HK-2 (cell line): Measurements from ENCODE around the gene GATA2.

Source experiments
- DNase-seq: peaks from one replicate; pipeline ENCODE4 v3.0.0-alpha.2; 2018; ENCODE audit not compliant: unreplicated experiment

GATA2 gene

DNA sequence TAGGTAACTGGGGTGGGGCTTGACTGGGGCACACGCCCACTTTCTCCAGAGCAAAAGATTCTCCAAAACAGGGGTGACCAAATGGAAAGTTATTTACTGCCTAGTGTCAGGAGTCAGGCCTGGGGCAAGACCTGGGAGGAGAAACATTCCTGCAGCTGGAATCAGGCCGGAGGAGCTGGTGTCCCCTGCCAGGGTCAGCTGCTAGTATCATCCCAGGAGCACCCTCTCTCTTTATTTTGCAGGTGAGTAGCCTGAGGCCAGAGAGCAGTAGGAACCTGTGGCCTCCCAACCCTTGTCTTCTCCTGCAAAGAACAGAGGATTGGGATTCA, 59.2 kb downstream of the GATA2 start:
- DNase-seq: no peak

DNA sequence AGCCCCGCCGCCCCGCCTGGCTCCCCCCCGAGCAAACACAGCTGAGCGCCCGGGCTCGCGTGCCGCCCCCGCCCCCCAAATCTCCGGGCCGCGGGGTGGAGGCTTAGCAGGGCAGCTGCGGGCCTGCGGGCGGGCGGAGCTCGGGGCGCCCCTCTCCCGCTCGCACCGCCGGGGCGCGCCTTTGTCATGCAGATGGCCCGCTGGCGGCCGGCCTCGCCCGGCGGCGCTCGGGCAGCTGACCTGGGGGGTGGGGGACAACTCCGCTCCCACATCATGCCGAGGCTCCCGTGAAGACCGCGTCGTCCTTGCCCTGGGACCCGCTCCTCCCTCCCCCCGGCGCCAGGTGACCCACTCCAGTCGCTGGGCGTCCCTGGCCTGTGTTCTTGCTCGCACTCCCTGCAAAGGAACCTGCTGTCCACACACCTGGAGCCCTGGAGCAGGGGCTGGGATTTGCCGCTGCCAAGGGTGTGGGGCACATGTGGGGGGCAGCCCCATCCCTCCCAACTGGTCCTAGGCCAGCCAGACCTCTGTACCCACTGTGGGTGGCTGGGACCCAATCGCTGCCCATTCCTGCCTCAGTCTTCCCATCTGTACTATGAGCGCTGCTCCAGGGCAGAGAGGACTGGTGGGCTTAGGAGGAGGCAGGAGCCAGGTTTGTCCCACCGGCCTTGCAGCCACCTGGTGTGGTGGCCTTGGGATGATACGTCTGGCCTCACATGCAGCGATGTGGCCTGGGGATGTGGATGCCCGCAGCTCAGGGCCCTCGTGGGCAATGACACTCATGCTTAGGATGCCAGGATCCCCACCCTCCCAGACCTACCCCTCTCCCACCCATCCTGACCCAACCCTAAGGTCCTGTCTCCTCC, 59.8 kb downstream of the GATA2 start:
- DNase-seq: no peak

DNA sequence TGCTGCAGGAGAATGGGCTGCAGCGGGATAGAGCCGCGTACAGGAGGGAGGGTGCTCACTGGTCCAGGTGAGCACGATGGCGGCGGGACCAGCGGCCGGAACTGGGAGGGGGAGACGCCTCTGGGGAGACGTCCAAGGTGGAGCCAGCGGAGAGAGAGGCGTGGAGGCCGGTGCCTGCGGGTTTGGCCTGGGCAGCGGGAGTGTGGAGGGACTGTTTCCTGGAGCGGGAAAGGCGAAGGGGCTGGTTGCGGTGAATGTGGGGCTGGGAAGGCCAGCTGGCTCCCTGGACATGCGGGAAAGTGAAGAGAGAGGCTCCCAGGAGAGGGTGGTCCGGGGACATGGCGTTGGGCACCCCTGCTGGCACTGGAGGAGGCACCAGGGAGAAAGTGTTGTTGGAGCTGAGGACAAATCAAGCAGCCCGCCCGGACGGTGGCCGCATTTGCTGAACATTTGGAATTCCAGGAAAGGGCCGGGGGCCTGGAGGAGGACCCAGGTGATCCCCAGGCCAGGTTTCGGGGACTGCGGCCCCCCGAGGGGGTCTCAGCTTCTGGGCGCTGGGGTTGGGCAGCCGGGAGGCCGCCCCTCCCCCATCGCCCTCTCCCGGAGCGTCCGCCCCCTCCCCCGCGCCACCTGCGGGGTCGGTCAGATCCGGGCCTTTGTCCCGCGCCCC, 60.6 kb downstream of the GATA2 start:
- DNase-seq: peak; percentile 24

DNA sequence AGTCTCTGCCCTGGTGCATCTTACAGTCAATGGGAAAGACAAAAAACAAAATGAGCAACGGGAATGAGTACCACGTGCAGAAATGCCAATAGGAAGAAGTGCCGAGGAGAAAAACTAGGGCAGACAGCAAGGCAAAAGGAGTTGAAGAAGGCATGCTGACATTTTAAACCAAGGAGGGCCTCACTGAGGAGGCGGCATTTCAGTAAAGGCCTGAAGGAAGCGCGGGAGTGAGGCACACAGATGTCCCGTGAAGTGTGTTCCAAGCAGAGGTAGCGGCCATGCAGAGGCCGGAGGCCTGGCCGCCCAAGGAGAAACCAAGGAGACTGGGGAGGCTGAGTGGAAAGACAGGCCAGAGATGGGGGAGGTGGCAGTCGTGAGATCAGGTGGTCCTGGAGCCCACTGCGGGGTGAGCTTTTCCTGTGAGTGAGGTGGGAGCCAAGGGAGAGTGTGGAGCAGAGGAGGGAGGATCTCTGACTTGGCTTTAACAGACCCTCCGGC, 61.1 kb downstream of the GATA2 start:
- no peak for DNase-seq

DNA sequence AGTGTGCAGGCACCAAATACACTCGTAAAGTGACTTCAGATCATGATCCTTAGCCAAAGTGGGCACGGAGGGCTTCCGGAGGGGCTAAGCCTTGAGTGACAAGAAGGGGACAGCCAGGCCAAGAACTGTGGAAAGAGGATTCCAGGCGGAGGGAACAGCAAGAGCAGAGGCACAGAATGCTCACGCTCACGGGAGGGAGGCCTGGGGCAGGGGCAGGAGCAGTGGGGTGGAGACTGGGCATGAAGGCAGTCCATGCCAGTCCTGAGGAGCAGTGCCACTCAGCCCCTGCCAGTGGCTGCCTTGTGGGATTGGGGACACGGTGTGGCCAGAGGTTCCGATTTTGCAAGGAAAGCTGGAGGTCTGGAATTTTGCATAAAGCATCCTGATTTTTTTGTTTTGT, 62.3 kb downstream of the GATA2 start:
- DNase-seq: no peak

DNA sequence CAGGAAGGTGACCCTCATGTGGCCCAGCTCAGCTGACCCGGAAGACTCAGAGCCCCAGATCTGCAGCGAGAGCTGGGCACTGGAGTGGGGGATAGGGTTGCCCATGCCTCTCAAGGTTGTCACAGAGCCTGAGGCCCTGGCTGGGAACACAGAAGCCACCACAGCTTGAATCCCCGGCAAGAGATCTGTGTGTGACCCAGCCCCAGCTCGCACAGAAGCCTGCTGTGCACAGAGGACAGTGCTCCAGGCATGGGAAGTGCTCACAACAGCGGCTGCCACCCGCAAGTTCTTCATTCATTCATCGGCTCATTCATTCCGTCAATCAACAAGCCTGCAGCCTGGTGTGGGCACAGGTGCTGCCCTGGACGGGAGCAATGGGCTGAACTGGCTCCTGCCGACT, 62.7 kb downstream of the GATA2 start:
- no peak for DNase-seq

DNA sequence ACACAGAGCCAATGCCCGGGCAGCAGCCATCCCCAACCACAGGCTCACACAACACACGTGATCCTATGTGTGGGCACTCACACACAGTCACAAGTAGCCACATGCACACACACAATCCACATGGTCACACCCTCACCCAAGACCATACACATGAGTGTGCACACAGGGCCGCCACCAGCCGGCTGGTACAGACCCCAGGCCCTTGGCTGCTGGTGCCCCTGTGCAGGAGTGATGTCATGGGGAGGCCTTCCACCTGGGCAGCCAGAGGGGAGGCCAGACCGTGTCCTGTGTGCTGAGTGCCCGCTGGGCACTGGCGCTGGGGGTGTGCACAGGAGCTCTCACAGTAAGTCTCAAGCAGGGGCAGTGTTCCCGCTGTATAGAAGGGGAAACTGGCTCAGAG, 63.2 kb downstream of the GATA2 start:
- DNase-seq: no peak
